ENCODE results near the gene LPIN3. TPM values are rescaled to one million over a fixed set of nuclear protein-coding genes. Genes with fewer than 3 reads are reported as not detected.

Gene LPIN3
- total RNA-seq, 1 experiment from 2014 or later, result 18.5 TPM

GRCh38 chr20:41293269-41294037 lies 47.2 kb upstream of the LPIN3 start:
- ATAC-seq, result no peak
- ChIA-PET RAD21 (ENCODE audit: low non-redundant PET in 1 of 2, low total read pairs in 2 of 2, uncharacterized antibody in 2 of 2, unreplicated experiment in 2 of 2) (no interaction called here), POLR2A (no interaction called here)

More at GRCh38 chr20:41293269-41294037, 47.2 kb upstream of the LPIN3 start:
- Histone ChIP-seq H3K4me3 (replicated peaks in 1 of 2; ENCODE audit: low read depth in 1 of 2, low read length in 2 of 2) (no peak overlapping the region), H3K36me3 (ENCODE audit: control insufficient read depth in 1 of 2, insufficient read depth in 2 of 2, low read length in 2 of 2) (no peaks in the 10 kb centered on the region), H3K27ac (ENCODE audit: low read depth, low read length) (no peak overlapping the region), H3K27me3 (ENCODE audit: insufficient read depth, low read length) (no peaks in the 10 kb centered on the region), H3K4me1 (ENCODE audit: control insufficient read depth in 1 of 2, insufficient read depth in 2 of 2, low read length in 2 of 2) (no peaks in the 10 kb centered on the region), H3K9me2 (ENCODE audit: insufficient read depth) (no peaks in the 10 kb centered on the region), H3K79me2 (ENCODE audit: insufficient read depth, low read length) (no peaks in the 10 kb centered on the region), H2AFZ (ENCODE audit: low read depth, low read length, poor library complexity, severe bottlenecking) (no peak overlapping the region), H3K9ac (ENCODE audit: low read length) (no peak overlapping the region), H3K4me2 (ENCODE audit: low read length) (no peak overlapping the region), H3K9me3 (ENCODE audit: control insufficient read depth in 1 of 2, insufficient read depth in 1 of 2, low read depth in 1 of 2, low read length in 2 of 2) (no peaks in the 10 kb centered on the region), H4K20me1 (ENCODE audit: insufficient read depth) (no peaks in the 10 kb centered on the region)
- BruUV-seq (replicated peaks), result no TSS peak
- intact Hi-C loops (cut with micrococcal nuclease), result no loop called here
- TF ChIP-seq ZFX (IDR thresholded peaks at IDR 0.05) (no peak), ZBTB33 (IDR thresholded peaks at IDR 0.05; ENCODE audit: extremely low read depth, insufficient replicate concordance, low read length) (no peak), SP1 (IDR thresholded peaks at IDR 0.05; ENCODE audit: low read depth) (no peak), JUND (IDR thresholded peaks at IDR 0.05) (no peak), SRF (IDR thresholded peaks at IDR 0.05; ENCODE audit: low read depth) (no peak), FOSL1 (IDR thresholded peaks at IDR 0.05; ENCODE audit: low read depth) (no peak), POLR2A (IDR thresholded peaks at IDR 0.05; ENCODE audit: borderline replicate concordance, extremely low read depth, insufficient read depth, insufficient read length) (no peak), REST (IDR thresholded peaks at IDR 0.05; ENCODE audit: low read depth) (no peak), RAD21 (IDR thresholded peaks at IDR 0.05; ENCODE audit: low read depth) (no peak), CTCF (IDR thresholded peaks at IDR 0.05 in 2 of 3, conservative IDR thresholded peaks at IDR 0.05 in 1 of 3; ENCODE audit: borderline replicate concordance in 1 of 3, insufficient read depth in 1 of 3, low read depth in 2 of 3, low read length in 2 of 3) (no peak), EGR1 (IDR thresholded peaks at IDR 0.05; ENCODE audit: low read depth) (no peak), CEBPB (IDR thresholded peaks at IDR 0.05; ENCODE audit: low read depth) (no peak), EZH2phosphoT487 (IDR thresholded peaks at IDR 0.05; ENCODE audit: borderline replicate concordance) (no peak)
- TF ChIP-seq, protein P1, sequence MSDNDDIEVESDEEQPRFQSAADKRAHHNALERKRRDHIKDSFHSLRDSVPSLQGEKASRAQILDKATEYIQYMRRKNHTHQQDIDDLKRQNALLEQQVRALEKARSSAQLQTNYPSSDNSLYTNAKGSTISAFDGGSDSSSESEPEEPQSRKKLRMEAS (IDR thresholded peaks at IDR 0.05), result no peak
- CTCF ChIA-PET, result no interaction called here
- no peak for DNase-seq (ENCODE audit: low read depth, low spot score)
